Adrenal gland (tissue), 12 donors: ENCODE measurements around the gene SSX2IP. TPM values are rescaled to one million over a fixed set of nuclear protein-coding genes. Genes with fewer than 3 reads are reported as not detected.

ENCODE experiments used
- DNase-seq, 7 donors: peaks; one replicate each; pipeline ENCODE4 v3.0.0-alpha.2; 2019 to 2020
- H3K27ac ChIP-seq, 5 donors: fragments of 200-600 bp; sonication (generic) in 4 of 5; 1 replicate in 3 of 5; 2 replicates in 2 of 5; pipeline versions ENCODE4 v1.5.1 to v1.8.0; 2016 to 2020; ENCODE audit warnings: mild to moderate bottlenecking in 1 of 5
- H3K27me3 ChIP-seq: fragments of 200-600 bp; 2 replicates; pipeline ENCODE4 v1.8.0; 2021
- H3K36me3 ChIP-seq, 2 donors: fragments of 200-600 bp; replicated peaks in 1 of 2; 1 replicate in 1 of 2; 2 replicates in 1 of 2; pipeline versions ENCODE4 v1.5.1 to v1.8.0; 2018 to 2022
- H3K4me1 ChIP-seq, 2 donors: fragments of 200-600 bp; replicated peaks in 1 of 2; 1 replicate in 1 of 2; 2 replicates in 1 of 2; pipeline versions ENCODE4 v1.5.1 to v1.8.0; 2018 to 2021
- H3K4me3 ChIP-seq, 4 donors: fragments of 200-600 bp; sonication (generic) in 3 of 4; one replicate each; pipeline ENCODE4 v1.5.1; 2016 to 2018
- H3K9me3 ChIP-seq, 3 donors: fragments of 200-600 bp; sonication (generic) in 1 of 3; replicated peaks in 1 of 3; 1 replicate in 2 of 3; 2 replicates in 1 of 3; pipeline versions ENCODE4 v1.5.1 to v1.8.0; 2016 to 2021
- CTCF ChIP-seq, 6 experiments: fragments of 450-650 bp in 4 of 6; fragments of 200-600 bp in 2 of 6; sonication (generic) in 1 of 6; IDR thresholded peaks; 1 replicate in 5 of 6; 2 replicates in 1 of 6; pipeline versions ENCODE4 v1.5.1 to v1.8.0; 2016 to 2021; ENCODE audit warnings: antibody characterized with exemption in 6 of 6, mild to moderate bottlenecking in 2 of 6, moderate library complexity in 1 of 6
- POLR2A ChIP-seq, 2 donors: fragments of 450-650 bp; IDR thresholded peaks; one replicate each; pipeline ENCODE4 v1.6.1; 2017; ENCODE audit warnings: antibody characterized with exemption in 2 of 2, mild to moderate bottlenecking in 2 of 2, moderate library complexity in 1 of 2
- WGBS, 4 donors: extraction: QIAGEN DNeasy Blood & Tissue Kit in 2 of 4; methylation state at CpG; one replicate each; pipeline versions ENCODE4 v1.1.5 to v1.1.7; 2013 to 2017; 5-methylcytosine and 5-hydroxymethylcytosine counted together
- intact Hi-C, 2 donors: fragments of 100-400 bp; cut with DNase I; formaldehyde crosslinking; loops; one replicate each; pipeline versions ENCODE4 v1.14.1 to v1.15.0; 2022 to 2023
- polyA plus RNA-seq, 3 donors: library from polyadenylated mRNA; stranded (reverse); fragments of 200-250 nt in 2 of 3; fragments of 350-450 nt in 1 of 3; fragmentation: Illumina TruSeq in 1 of 3; extraction: RNeasy Lipid Tissue Mini Kit (QIAGEN cat#74804) in 1 of 3; gene quantifications; one replicate each; pipeline ENCODE4 v1.2.3, GENCODE V29; 2013 to 2014
- total RNA-seq, 9 donors: library from RNA; depleted of rRNA in 4 of 9; stranded (reverse); fragments of >200 nt in 4 of 9; fragments of 120-200 nt in 1 of 9; fragmentation: NEBNext Ultra II Directional in 1 of 9; extraction: Animal tissue kit (Norgen Biotek cat#: 25700) in 1 of 9; gene quantifications; one replicate each; pipeline versions ENCODE4 v1.1.0 to v1.2.4, GENCODE V29; 2013 to 2023
- donor health status: healthy with polysubstance abuse.
- donor health status: Bipolar disorder and iron deficiency.
- donor health status: DM: yes; HTN: yes; CAD: no.
- donor health status: DM: no; HTN: no; CAD: no.
- donor health status: DM: no; HTN: no; CAD: no.
- donor health status: DM: yes; HTN: yes; CAD: no.

SSX2IP gene
- total and polyA plus RNA-seq, 12 donors, result 1.3 to 10.0 (median 4.1) TPM

GRCh38 chr1:84708031-84708430 is 17.8 kb upstream of the SSX2IP start:
- intact Hi-C loops, result no loop called here
- DNase-seq, result no peak
- no peaks in the 10 kb centered on the region for H3K4me1 ChIP-seq
- H3K9me3 ChIP-seq, result no peaks in the 10 kb centered on the region
- no peaks in the 10 kb centered on the region for H3K36me3 ChIP-seq
- TF ChIP-seq CTCF (IDR thresholded peaks at IDR 0.05) (no peak), POLR2A (IDR thresholded peaks at IDR 0.05) (no peak)
- no peak overlapping the region for H3K4me3 ChIP-seq
- H3K27ac ChIP-seq, result no peak overlapping the region
- no peaks in the 10 kb centered on the region for H3K27me3 ChIP-seq
- 81 to 90% (median 85%) methylated on average over 4 of the region's 4 CpGs for WGBS, 4 donors

GRCh38 chr1:84705513-84705912 is 15.3 kb upstream of the SSX2IP start:
- 70 to 72% (median 71%) methylated on average over 4 of the region's 4 CpGs for WGBS, 4 donors
- no peaks in the 10 kb centered on the region for H3K4me1 ChIP-seq
- no peaks in the 10 kb centered on the region for H3K36me3 ChIP-seq
- DNase-seq, result no peak
- intact Hi-C loops, result no loop called here
- no peaks in the 10 kb centered on the region for H3K27me3 ChIP-seq
- no peak overlapping the region for H3K27ac ChIP-seq
- TF ChIP-seq CTCF (IDR thresholded peaks at IDR 0.05), result no peak
- no peak for TF ChIP-seq POLR2A (IDR thresholded peaks at IDR 0.05)
- H3K9me3 ChIP-seq, result no peaks in the 10 kb centered on the region
- no peak overlapping the region for H3K4me3 ChIP-seq

- 61 to 68% (median 64%) methylated on average over 3 of the region's 3 CpGs for WGBS, 4 donors
- Histone ChIP-seq H3K27me3 (no peaks in the 10 kb centered on the region), H3K36me3 (no peaks in the 10 kb centered on the region), H3K9me3 (no peaks in the 10 kb centered on the region), H3K4me1 (no peaks in the 10 kb centered on the region), H3K4me3 (no peak overlapping the region), H3K27ac (no peak overlapping the region)
- TF ChIP-seq CTCF (IDR thresholded peaks at IDR 0.05) (no peak), POLR2A (IDR thresholded peaks at IDR 0.05) (no peak)
- intact Hi-C loops, result no loop called here
- no peak for DNase-seq
Observed at GRCh38 chr1:84704872-84705417, 14.7 kb upstream of the SSX2IP start.

GRCh38 chr1:84703431-84703830 is 13.2 kb upstream of the SSX2IP start:
- TF ChIP-seq POLR2A (IDR thresholded peaks at IDR 0.05) (no peak), CTCF (IDR thresholded peaks at IDR 0.05) (no peak)
- Histone ChIP-seq H3K27me3 (no peaks in the 10 kb centered on the region), H3K4me1 (peaks cover 0 to 2% of the 10 kb centered on the region in 2 donors), H3K36me3 (no peaks in the 10 kb centered on the region), H3K4me3 (no peak overlapping the region), H3K9me3 (no peaks in the 10 kb centered on the region), H3K27ac (no peak overlapping the region)
- WGBS, 4 donors, result 36 to 63% (median 38%) methylated on average over 2 of the region's 2 CpGs
- DNase-seq, result no peak
- intact Hi-C loops, result no loop called here
